WTC11 (cell line): ENCODE results near the gene CLMP.

Experiments used
- JUN ChIP-seq: sonication (generic); formaldehyde crosslinking; IDR thresholded peaks from 2 replicates; pipeline ENCODE4 v1.8.0; 2023; ENCODE audit warnings: mild to moderate bottlenecking, missing genetic modification reagents
- NFYB ChIP-seq: sonication (generic); formaldehyde crosslinking; conservative IDR thresholded peaks from 2 replicates; pipeline ENCODE4 v1.8.0; 2022; ENCODE audit warnings: low read depth, missing genetic modification reagents
- NR2C2 ChIP-seq: sonication (generic); formaldehyde crosslinking; IDR thresholded peaks from 2 replicates; pipeline ENCODE4 v1.8.0; 2022; ENCODE audit warnings: mild to moderate bottlenecking, missing genetic modification reagents
- RORB ChIP-seq: fragments of 250-450 bp; sonication (Bioruptor Pico); IDR thresholded peaks from 2 replicates; pipeline ENCODE4 v1.9.0; 2021; ENCODE audit warnings: mild to moderate bottlenecking
- TF ChIP-seq, protein P1 (sequence below): fragments of 200-600 bp; IDR thresholded peaks from 2 replicates; pipeline ENCODE4 v1.8.0; 2022; ENCODE audit warnings: antibody characterized with exemption
- TF ChIP-seq, protein P2 (sequence below): sonication (generic); formaldehyde crosslinking; conservative IDR thresholded peaks from 2 replicates; pipeline ENCODE4 v1.8.1; 2022; ENCODE audit warnings: mild to moderate bottlenecking, missing genetic modification reagents

DNA sequence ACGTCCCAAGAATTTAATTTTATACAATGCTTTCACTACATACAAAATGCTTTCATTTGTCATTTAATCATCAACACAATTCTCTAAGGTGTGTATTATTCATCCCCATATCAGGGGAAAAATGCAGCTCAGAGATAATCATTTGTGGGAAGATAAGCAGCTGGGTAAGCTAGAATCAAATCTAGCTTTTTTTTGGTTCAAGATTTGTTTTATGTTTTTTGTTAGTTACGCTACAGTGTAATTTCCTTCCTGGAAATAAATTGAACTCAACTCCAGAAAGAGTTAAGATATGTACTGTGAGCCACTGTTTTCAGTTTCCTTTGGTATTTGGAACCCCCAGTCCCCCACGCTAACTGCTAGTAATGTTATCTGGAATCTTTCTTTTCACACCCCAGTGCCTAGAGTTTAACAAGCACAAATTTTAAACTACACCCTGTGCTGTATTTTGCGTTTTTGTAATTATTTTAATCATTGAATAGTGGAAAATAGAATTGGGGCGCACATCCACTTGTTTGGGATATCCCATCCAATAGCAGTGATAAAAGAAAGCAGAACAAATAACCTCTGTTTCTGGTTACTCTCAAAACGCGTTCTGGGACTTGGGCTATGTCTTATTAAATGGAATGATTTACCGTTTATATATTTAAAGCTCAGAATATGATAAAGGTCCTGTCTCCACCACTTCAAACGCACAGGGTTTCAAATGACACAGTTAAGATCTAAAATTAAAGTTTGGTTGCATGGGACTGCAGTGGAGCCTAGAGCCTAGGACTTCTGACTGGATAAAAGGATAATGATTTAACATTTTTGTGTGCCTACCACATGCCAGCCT, 131.0 kb downstream of the CLMP start:
- TF ChIP-seq NR2C2 (CRISPR knock-in tag) (no peak), RORB (CRISPR knock-in tag) (no peak), NFYB (CRISPR knock-in tag) (no peak), JUN (CRISPR knock-in tag) (no peak)
- TF ChIP-seq, protein P1, sequence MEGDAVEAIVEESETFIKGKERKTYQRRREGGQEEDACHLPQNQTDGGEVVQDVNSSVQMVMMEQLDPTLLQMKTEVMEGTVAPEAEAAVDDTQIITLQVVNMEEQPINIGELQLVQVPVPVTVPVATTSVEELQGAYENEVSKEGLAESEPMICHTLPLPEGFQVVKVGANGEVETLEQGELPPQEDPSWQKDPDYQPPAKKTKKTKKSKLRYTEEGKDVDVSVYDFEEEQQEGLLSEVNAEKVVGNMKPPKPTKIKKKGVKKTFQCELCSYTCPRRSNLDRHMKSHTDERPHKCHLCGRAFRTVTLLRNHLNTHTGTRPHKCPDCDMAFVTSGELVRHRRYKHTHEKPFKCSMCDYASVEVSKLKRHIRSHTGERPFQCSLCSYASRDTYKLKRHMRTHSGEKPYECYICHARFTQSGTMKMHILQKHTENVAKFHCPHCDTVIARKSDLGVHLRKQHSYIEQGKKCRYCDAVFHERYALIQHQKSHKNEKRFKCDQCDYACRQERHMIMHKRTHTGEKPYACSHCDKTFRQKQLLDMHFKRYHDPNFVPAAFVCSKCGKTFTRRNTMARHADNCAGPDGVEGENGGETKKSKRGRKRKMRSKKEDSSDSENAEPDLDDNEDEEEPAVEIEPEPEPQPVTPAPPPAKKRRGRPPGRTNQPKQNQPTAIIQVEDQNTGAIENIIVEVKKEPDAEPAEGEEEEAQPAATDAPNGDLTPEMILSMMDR: no peak
- TF ChIP-seq, protein P2, sequence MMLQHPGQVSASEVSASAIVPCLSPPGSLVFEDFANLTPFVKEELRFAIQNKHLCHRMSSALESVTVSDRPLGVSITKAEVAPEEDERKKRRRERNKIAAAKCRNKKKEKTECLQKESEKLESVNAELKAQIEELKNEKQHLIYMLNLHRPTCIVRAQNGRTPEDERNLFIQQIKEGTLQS (CRISPR knock-in tag): no peak
